ENCODE results near the gene EHD3. TPM values are rescaled to one million over a fixed set of nuclear protein-coding genes. Genes with fewer than 3 reads are reported as not detected.

EHD3 gene
- total and polyA plus RNA-seq, 2 of the 8 experiments (the other 6 are each of a cell fraction or from before 2014, with no cell fraction given) = 9.3 to 12.0 TPM

GRCh38 chr2:31247711-31248110, 13.8 kb downstream of the EHD3 start (continued):
- TF ChIP-seq CHD7 (IDR thresholded peaks at IDR 0.05; ENCODE audit: insufficient replicate concordance, low read length) = no peak
- no peak for TF ChIP-seq TAF7 (optimal IDR thresholded peaks at IDR 0.05; ENCODE audit: borderline replicate concordance, low read depth, low read length)

Measured in H1 (cell line).